HG03442 (cell line): Measurements from ENCODE around the gene SS18.

Experiments used
- ATAC-seq: cut with Tn5 transposase; IDR thresholded peaks from one replicate; pipeline ENCODE4 v1.9.1; 2021; ENCODE audit warnings: mild to moderate bottlenecking, moderate library complexity; ENCODE audit not compliant: unreplicated experiment

SS18 gene

GRCh38 chr18:26073758-26074157, 16.7 kb downstream of the SS18 start:
- no peak for ATAC-seq

- ATAC-seq: no peak
Measured at GRCh38 chr18:26071725-26072124, 18.7 kb downstream of the SS18 start.

GRCh38 chr18:26071020-26071419, 19.4 kb downstream of the SS18 start:
- ATAC-seq: no peak

GRCh38 chr18:26059357-26059756, 31.1 kb downstream of the SS18 start:
- no peak for ATAC-seq

GRCh38 chr18:26057344-26057773, 33.1 kb downstream of the SS18 start:
- no peak for ATAC-seq

GRCh38 chr18:26056291-26056690, 34.1 kb downstream of the SS18 start:
- no peak for ATAC-seq

GRCh38 chr18:26052505-26052904, 37.9 kb downstream of the SS18 start:
- ATAC-seq: no peak

- ATAC-seq: no peak
Measured at GRCh38 chr18:26051843-26052242, 38.6 kb downstream of the SS18 start.

GRCh38 chr18:26046419-26047077, 43.9 kb downstream of the SS18 start:
- no peak for ATAC-seq

- no peak for ATAC-seq
Measured at GRCh38 chr18:26044807-26045206, 45.6 kb downstream of the SS18 start.

- no peak for ATAC-seq
Measured at GRCh38 chr18:26040051-26040656, 50.3 kb downstream of the SS18 start.

- no peak for ATAC-seq
Measured at GRCh38 chr18:26039203-26039602, 51.2 kb downstream of the SS18 start.

- ATAC-seq: no peak
Measured at GRCh38 chr18:26036635-26037034, 53.8 kb downstream of the SS18 start.

GRCh38 chr18:26034850-26035497, 55.4 kb downstream of the SS18 start:
- ATAC-seq: no peak

- ATAC-seq: no peak
Measured at GRCh38 chr18:26022585-26022984, 67.8 kb downstream of the SS18 start.

GRCh38 chr18:26021061-26021754, 69.2 kb downstream of the SS18 start:
- ATAC-seq: no peak

GRCh38 chr18:26017929-26018328, 72.5 kb downstream of the SS18 start:
- no peak for ATAC-seq

- no peak for ATAC-seq
Measured at GRCh38 chr18:26014462-26014861, 76.0 kb downstream of the SS18 start.

- ATAC-seq: no peak
Measured at GRCh38 chr18:26008619-26009018, 81.8 kb downstream of the SS18 start.

GRCh38 chr18:26008096-26008495, 82.3 kb downstream of the SS18 start:
- ATAC-seq: no peak

- ATAC-seq: no peak
Measured at GRCh38 chr18:26005950-26006349, 84.5 kb downstream of the SS18 start.

GRCh38 chr18:26004832-26005231, 85.6 kb downstream of the SS18 start:
- no peak for ATAC-seq
